ENCODE data around the gene MAN2B1. TPM values are rescaled to one million over a fixed set of nuclear protein-coding genes. Genes with fewer than 3 reads are reported as not detected.

The MAN2B1 gene
- total and polyA plus RNA-seq, 2 of the 8 experiments (the other 6 are each of a cell fraction or from before 2014, with no cell fraction given): 55.3 to 76.3 TPM

DNA sequence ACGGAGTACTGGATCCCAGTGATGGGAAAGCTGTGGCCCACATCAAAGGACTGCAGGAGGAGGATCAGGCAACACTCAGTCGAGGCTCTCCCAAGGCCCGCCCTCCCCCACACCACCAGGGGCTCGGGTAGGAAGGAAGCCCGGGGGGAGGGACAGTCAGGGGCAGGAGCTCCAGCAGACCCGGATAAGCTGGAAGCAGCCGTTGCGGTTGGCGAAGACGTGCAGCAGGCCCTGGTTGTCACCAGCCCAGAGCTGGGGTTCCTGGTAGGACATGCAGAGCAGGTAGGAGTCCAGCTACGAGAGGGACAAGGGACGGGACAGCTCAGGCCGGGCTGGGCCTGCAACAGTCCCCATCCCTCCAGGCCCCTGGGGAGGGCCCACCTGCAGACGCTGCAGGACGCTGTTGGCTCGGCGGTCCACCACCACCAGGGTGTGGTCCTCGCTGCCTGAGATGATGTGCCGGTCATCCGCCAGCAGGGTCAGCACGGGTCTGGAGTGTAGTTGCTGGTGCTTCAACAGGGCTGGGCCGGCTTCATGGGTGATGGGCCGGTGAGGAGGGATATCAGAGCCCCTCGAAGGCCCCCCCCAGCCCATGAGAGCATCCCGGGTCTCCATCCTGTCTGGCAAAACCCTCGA is 23.2 kb upstream of the MAN2B1 start:
- no peaks in the 10 kb centered on the region for H3K9me3 ChIP-seq (ENCODE audit: insufficient read depth in 2 of 2, low read depth in 1 of 2, low read length in 1 of 2)
- H4K5ac ChIP-seq (ENCODE audit: insufficient read length, low read depth, low read length): no peak overlapping the region
- no peaks in the 10 kb centered on the region for H3K79me2 ChIP-seq (ENCODE audit: control insufficient read depth in 1 of 2, insufficient read depth in 2 of 2, low read length in 2 of 2)
- FAIRE-seq (no peak), DNase-seq (ENCODE audit: low read depth in 1 of 2, low spot score in 2 of 2) (no peak)
- no peak overlapping the region for H2AFZ ChIP-seq (ENCODE audit: low read length)
- ChIA-PET CTCF (ENCODE audit: partially characterized antibody) (interaction anchor here (0.6 to 1.4 kb wide), 3 partner anchors 13 to 174 kb away, joined by 3 to 5 read pairs (median 4); no protein-coding TSS in a partner anchor), POLR2A (ENCODE audit: partially characterized antibody) (interaction anchor here (1.1 to 9.2 kb wide), 3 partner anchors 11 to 68 kb away, joined by 3 to 93 read pairs (median 4); partner anchors contain the start of gene DHPS)
- H3K18ac ChIP-seq (ENCODE audit: extremely low read depth, low read length): no peak overlapping the region
- H3K79me1 ChIP-seq (ENCODE audit: low read depth, low read length): no peaks in the 10 kb centered on the region
- H3K56ac ChIP-seq (replicated peaks; ENCODE audit: insufficient read length, low read depth, low read length): no peak overlapping the region
- no peak overlapping the region for H2BK15ac ChIP-seq (ENCODE audit: low read length)
- no peak overlapping the region for H3K27ac ChIP-seq (ENCODE audit: low read depth, low read length)
- H4K91ac ChIP-seq (replicated peaks; ENCODE audit: insufficient read length, low read length): no peak overlapping the region
- no peak overlapping the region for H3K4me2 ChIP-seq (ENCODE audit: insufficient read depth in 1 of 2, low read depth in 2 of 2, low read length in 2 of 2)
- H2AK5ac ChIP-seq (ENCODE audit: low read depth, low read length): no peak overlapping the region
- peaks cover 0 to 8% of the 10 kb centered on the region in 2 experiments for H4K20me1 ChIP-seq (replicated peaks in 1 of 2; ENCODE audit: control insufficient read depth in 1 of 2, insufficient read depth in 2 of 2, low read length in 2 of 2)
- H3K9ac ChIP-seq (replicated peaks in 1 of 4; ENCODE audit: extremely low read depth in 1 of 4, low read depth in 3 of 4, low read length in 3 of 4): no peak overlapping the region
- H3K4me3 ChIP-seq (ENCODE audit: extremely low read depth in 1 of 4, insufficient read depth in 2 of 4, low read depth in 3 of 4, low read length in 4 of 4): no peak overlapping the region
- no peaks in the 10 kb centered on the region for H3K4me1 ChIP-seq (replicated peaks in 1 of 4; ENCODE audit: control insufficient read depth in 3 of 4, insufficient read depth in 4 of 4, low read length in 3 of 4)
- H3K14ac ChIP-seq (ENCODE audit: insufficient read length): no peak overlapping the region
- H4K8ac ChIP-seq (ENCODE audit: extremely low read depth, insufficient read depth, low read length): no peak overlapping the region
- H2BK12ac ChIP-seq (ENCODE audit: low read depth, low read length): no peak overlapping the region
- H3K36me3 ChIP-seq (ENCODE audit: control insufficient read depth in 2 of 4, insufficient read depth in 4 of 4, low read length in 3 of 4): no peaks in the 10 kb centered on the region
- H3K4ac ChIP-seq (replicated peaks; ENCODE audit: insufficient read length, low read depth, low read length): no peak overlapping the region
- no peak overlapping the region for H2BK5ac ChIP-seq (ENCODE audit: low read depth, low read length)
- no peak overlapping the region for H2BK20ac ChIP-seq (ENCODE audit: low read length)
- no peaks in the 10 kb centered on the region for H3K27me3 ChIP-seq (replicated peaks in 1 of 4; ENCODE audit: control insufficient read depth in 3 of 4, extremely low read depth in 1 of 4, insufficient read depth in 3 of 4, low read length in 3 of 4)
- no peaks in the 10 kb centered on the region for H3K23me2 ChIP-seq (ENCODE audit: low read depth, low read length)
- H3K23ac ChIP-seq (ENCODE audit: insufficient read length): no peak overlapping the region
- H2BK120ac ChIP-seq (replicated peaks; ENCODE audit: low read depth, low read length): no peak overlapping the region
- WGBS, 2 experiments (ENCODE audit: extremely low coverage in 1 of 2, insufficient coverage in 1 of 2, insufficient read length in 1 of 2, insufficient replicate concordance in 2 of 2, low coverage in 1 of 2, low lambda C conversion rate in 2 of 2, missing lambda C conversion rate in 1 of 2): 92% methylated on average over 26 of the region's 26 CpGs; no CpG with 5 or more reads in 1 of the 2 experiments
- no peak for TF ChIP-seq FOSL1 (IDR thresholded peaks at IDR 0.05; ENCODE audit: insufficient read depth, low read depth, low read length)
- no peak for TF ChIP-seq POU5F1 (IDR thresholded peaks at IDR 0.05; ENCODE audit: low read depth, low read length)
- no peak for TF ChIP-seq RAD21 (IDR thresholded peaks at IDR 0.05 in 1 of 2, conservative IDR thresholded peaks at IDR 0.05 in 1 of 2; ENCODE audit: low read depth in 2 of 2, low read length in 2 of 2)
- no peak for TF ChIP-seq RXRA (IDR thresholded peaks at IDR 0.05; ENCODE audit: insufficient read depth, low read depth, low read length)
- TF ChIP-seq NRF1 (IDR thresholded peaks at IDR 0.05; ENCODE audit: low read depth, low read length): no peak
- TF ChIP-seq, protein P1, sequence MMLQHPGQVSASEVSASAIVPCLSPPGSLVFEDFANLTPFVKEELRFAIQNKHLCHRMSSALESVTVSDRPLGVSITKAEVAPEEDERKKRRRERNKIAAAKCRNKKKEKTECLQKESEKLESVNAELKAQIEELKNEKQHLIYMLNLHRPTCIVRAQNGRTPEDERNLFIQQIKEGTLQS (IDR thresholded peaks at IDR 0.05; ENCODE audit: insufficient read depth, low read depth, low read length): no peak
- no peak for TF ChIP-seq EZH2 (IDR thresholded peaks at IDR 0.05; ENCODE audit: low read depth, low read length, severe bottlenecking)
- TF ChIP-seq, protein P2, sequence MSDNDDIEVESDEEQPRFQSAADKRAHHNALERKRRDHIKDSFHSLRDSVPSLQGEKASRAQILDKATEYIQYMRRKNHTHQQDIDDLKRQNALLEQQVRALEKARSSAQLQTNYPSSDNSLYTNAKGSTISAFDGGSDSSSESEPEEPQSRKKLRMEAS (IDR thresholded peaks at IDR 0.05): no peak
- no peak for TF ChIP-seq JUN (IDR thresholded peaks at IDR 0.05; ENCODE audit: low read depth, low read length)
- no peak for TF ChIP-seq CBX8 (IDR thresholded peaks at IDR 0.05; ENCODE audit: borderline replicate concordance, low read depth, low read length)
- TF ChIP-seq ZNF274 (IDR thresholded peaks at IDR 0.05; ENCODE audit: borderline replicate concordance, extremely low read depth, low read length): no peak
